DMS79 (cell line): Measurements from ENCODE around the gene SLC24A4.

Source experiments
- DNase-seq: peaks from one replicate; lab custom pipeline; 2025; lab: John Stamatoyannopoulos, UW

The SLC24A4 gene

GRCh38 chr14:92458136-92459029, 135.4 kb downstream of the SLC24A4 start:
- no peak for DNase-seq

GRCh38 chr14:92459030-92459949, 136.3 kb downstream of the SLC24A4 start:
- DNase-seq, result no peak

GRCh38 chr14:92459950-92460421, 137.0 kb downstream of the SLC24A4 start:
- DNase-seq, result no peak

- no peak for DNase-seq
Observed at GRCh38 chr14:92460541-92460915, 137.6 kb downstream of the SLC24A4 start.

GRCh38 chr14:92460916-92461579, 138.1 kb downstream of the SLC24A4 start:
- no peak for DNase-seq

- DNase-seq, result no peak
Observed at GRCh38 chr14:92461891-92462290, 138.9 kb downstream of the SLC24A4 start.

- DNase-seq, result no peak
Observed at GRCh38 chr14:92462568-92462967, 139.6 kb downstream of the SLC24A4 start.

GRCh38 chr14:92463141-92463540, 140.2 kb downstream of the SLC24A4 start:
- no peak for DNase-seq

GRCh38 chr14:92464156-92464555, 141.2 kb downstream of the SLC24A4 start:
- DNase-seq, result no peak

- no peak for DNase-seq
Observed at GRCh38 chr14:92464716-92465115, 141.8 kb downstream of the SLC24A4 start.

- DNase-seq, result no peak
Observed at GRCh38 chr14:92465353-92466055, 142.5 kb downstream of the SLC24A4 start.

- no peak for DNase-seq
Observed at GRCh38 chr14:92466059-92466458, 143.1 kb downstream of the SLC24A4 start.

- DNase-seq, result no peak
Observed at GRCh38 chr14:92469515-92469914, 146.6 kb downstream of the SLC24A4 start.

- peak; percentile 50 for DNase-seq
Observed at GRCh38 chr14:92470215-92470614, 147.2 kb downstream of the SLC24A4 start.

- DNase-seq, result no peak
Observed at GRCh38 chr14:92470811-92471210, 147.8 kb downstream of the SLC24A4 start.

- no peak for DNase-seq
Observed at GRCh38 chr14:92471919-92472318, 149.0 kb downstream of the SLC24A4 start.

- no peak for DNase-seq
Observed at GRCh38 chr14:92472860-92473259, 149.9 kb downstream of the SLC24A4 start.

- DNase-seq, result no peak
Observed at GRCh38 chr14:92473261-92473968, 150.4 kb downstream of the SLC24A4 start.

GRCh38 chr14:92473969-92474535, 151.1 kb downstream of the SLC24A4 start:
- DNase-seq, result no peak

- no peak for DNase-seq
Observed at GRCh38 chr14:92475037-92475436, 152.1 kb downstream of the SLC24A4 start.
